Measurements from ENCODE around the gene HIVEP1.

HIVEP1 gene

DNA sequence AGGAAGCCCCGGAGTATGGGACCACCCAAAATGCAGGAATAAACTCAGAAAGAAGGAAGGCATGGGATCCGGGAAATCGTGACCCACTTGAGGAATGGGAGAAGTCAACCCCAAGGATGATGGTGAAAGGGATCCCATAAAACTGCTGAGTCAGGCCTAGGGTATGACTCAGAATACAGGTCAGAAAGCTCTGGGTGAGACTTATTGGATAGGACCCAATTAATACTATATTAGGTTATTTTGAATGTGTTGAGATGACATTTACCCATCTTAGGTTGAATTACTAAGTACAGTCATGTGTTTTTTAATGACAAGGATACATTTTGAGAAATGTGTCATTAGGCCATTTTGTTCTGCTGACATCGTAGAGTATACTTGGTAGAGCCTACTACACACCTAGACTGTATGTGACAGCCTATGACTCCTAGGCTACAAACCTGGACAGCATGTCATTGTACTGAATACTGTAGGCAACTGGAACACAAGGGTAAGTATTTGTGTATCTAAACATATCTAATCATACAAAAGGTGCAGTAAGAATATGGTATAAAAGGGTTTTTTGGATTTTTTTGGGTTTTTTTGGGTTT lies 17.1 kb upstream of the HIVEP1 start:
- TF ChIP-seq ZFX (IDR thresholded peaks at IDR 0.05; ENCODE audit: borderline replicate concordance) = no peak
- TF ChIP-seq, protein P1, sequence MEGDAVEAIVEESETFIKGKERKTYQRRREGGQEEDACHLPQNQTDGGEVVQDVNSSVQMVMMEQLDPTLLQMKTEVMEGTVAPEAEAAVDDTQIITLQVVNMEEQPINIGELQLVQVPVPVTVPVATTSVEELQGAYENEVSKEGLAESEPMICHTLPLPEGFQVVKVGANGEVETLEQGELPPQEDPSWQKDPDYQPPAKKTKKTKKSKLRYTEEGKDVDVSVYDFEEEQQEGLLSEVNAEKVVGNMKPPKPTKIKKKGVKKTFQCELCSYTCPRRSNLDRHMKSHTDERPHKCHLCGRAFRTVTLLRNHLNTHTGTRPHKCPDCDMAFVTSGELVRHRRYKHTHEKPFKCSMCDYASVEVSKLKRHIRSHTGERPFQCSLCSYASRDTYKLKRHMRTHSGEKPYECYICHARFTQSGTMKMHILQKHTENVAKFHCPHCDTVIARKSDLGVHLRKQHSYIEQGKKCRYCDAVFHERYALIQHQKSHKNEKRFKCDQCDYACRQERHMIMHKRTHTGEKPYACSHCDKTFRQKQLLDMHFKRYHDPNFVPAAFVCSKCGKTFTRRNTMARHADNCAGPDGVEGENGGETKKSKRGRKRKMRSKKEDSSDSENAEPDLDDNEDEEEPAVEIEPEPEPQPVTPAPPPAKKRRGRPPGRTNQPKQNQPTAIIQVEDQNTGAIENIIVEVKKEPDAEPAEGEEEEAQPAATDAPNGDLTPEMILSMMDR (IDR thresholded peaks at IDR 0.05) = no peak
- no peak overlapping the region for H3K27ac ChIP-seq

DNA sequence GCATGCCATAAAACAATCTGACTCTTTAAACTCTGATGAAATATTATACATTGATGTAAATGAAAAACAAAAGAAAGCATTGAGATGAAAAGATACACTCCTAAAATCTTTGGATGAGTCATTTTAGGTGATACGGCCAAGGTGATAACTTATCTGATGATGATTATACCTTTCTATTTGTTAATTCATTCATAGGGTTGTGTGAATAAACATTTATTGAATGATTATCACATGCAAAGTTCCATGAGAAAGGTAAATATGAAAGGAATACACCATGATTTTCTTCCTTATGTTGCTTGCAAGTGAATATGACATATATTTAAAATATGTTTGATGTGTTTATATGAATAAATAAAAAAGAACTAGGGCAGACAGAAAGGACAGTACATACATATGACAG lies 15.4 kb upstream of the HIVEP1 start:
- TF ChIP-seq, protein P1 (IDR thresholded peaks at IDR 0.05) = no peak
- no peak for TF ChIP-seq ZFX (IDR thresholded peaks at IDR 0.05; ENCODE audit: borderline replicate concordance)
- H3K27ac ChIP-seq = no peak overlapping the region

DNA sequence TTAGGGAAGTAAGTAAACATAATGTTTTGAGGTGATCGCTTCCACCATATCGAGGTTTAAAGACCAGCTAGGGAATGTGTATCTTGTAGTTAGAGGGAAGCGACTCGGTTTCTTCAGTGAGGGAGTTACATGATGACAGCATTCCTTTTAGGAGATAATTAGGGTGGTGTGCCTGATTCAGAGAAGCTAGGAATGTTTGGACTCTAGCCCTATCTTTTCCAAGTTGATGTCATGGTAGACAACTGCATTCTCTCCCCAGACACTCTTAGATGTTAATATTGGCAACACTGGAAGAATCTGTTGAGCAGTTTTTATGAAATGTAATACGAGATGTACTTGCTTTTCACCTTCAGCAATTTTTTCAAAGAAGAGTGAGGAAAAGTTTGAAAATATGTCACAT lies 12.9 kb upstream of the HIVEP1 start:
- TF ChIP-seq, protein P1 (IDR thresholded peaks at IDR 0.05) = no peak
- TF ChIP-seq ZFX (IDR thresholded peaks at IDR 0.05; ENCODE audit: borderline replicate concordance) = no peak
- no peak overlapping the region for H3K27ac ChIP-seq

DNA sequence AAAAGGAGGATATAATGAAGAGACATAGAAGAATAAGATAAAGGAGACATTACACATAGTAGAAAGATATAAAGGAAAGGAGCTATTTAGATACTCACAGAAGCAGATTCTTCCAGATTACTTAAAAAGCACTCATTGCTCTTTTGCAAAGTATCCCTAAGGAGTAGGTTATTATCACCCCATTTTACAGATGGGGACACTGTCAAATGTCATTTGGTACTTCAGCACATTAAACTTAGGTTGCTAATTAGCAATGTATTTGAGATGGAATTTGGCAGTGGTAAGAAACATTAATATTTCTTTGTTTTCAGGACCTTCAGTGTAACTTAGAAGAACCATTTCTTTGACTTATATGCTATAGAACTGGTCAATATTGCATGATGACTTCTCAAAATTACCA lies 11.9 kb upstream of the HIVEP1 start:
- no peak overlapping the region for H3K27ac ChIP-seq
- TF ChIP-seq ZFX (IDR thresholded peaks at IDR 0.05; ENCODE audit: borderline replicate concordance) = no peak
- TF ChIP-seq, protein P1 (IDR thresholded peaks at IDR 0.05) = no peak

DNA sequence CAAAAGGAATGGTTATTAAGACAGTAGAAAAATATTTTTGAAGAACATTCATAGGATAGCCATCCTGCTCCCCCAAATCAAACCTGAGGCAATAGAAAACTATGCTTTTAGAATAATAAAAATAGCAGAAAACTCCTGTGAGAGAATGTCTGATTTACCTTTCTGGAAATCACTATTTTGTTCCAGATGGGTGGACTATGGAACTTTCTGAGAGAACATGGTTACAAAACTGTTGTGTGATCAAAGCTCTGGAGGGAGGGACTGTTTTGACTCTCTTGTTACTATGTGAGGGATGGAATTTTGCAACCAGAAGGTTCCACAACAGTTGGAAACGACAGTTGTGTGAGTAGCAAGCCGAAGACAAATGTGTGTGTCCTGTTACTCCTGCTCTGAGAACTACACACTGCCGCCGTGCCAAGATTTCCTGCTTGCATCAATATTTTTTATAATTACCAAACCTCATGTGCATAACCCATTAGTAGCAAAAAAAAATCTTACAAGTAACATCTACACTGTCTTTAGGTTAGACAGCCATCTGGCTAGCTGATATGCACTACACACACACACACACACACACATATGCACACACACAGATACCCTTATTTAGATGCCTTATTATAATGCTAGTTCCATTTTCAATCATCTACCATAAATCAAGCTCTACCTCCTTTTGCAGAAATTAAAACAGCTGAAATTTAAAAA lies 11.0 kb upstream of the HIVEP1 start:
- no peak for TF ChIP-seq ZFX (IDR thresholded peaks at IDR 0.05; ENCODE audit: borderline replicate concordance)
- TF ChIP-seq, protein P1 (IDR thresholded peaks at IDR 0.05) = no peak

DNA sequence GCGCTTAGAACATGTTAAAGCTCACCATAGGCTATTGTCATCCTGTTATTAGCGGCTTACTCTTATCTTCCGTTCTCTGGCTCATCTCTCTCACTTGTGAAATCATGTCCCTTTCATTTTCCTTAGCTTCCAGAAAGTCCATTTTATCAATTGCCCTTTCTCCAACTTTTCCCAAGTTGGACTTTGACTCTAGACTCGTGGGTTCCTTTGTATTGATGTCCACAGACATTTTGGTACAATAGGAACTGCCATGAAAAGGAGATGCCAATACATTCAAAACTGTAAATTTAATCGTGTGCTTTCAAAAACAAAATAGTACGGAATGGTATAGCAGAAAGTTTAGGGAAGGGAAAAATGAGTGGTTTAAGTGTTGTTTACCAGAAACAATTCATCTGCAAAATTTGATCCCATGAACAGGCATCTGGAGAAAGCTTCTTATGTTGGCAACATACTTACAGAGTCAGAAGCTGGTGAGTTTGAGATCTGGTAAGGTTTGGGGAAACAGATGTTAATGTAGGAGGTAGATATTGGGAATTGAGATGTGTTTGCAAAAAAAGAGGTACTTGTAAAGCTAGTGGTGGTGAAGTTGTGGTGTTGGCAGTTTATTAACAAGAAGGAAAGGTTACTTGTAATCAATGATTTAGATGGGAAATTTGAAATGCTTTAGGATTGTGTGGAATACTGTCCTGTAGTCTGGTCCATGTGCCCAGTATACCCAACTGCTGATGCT lies 10.2 kb upstream of the HIVEP1 start:
- no peak overlapping the region for H3K27ac ChIP-seq
- no peak for TF ChIP-seq ZFX (IDR thresholded peaks at IDR 0.05; ENCODE audit: borderline replicate concordance)
- TF ChIP-seq, protein P1 (IDR thresholded peaks at IDR 0.05) = no peak

More for the DNA sequence above, 11.0 kb upstream of the HIVEP1 start:
- H3K27ac ChIP-seq = no peak overlapping the region

DNA sequence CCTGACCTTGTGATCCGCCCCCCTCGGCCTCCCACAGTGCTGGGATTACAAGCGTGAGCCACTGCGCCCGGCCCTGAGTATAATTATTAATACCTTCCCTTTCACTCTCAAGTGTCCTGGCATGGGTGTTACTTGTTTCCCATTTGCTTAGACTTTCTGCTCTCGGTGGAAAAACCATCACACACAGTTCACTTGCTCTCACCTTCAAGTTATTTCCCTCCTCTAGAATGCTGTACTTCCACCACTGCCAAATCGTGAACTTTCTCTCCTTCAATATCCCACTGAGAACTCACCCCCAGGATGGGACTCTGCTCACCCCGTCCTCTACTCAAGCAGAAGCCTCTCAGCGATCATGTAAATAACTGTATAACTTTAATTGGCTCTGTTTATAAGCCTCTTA lies 4.6 kb upstream of the HIVEP1 start:
- H3K27ac ChIP-seq = peak overlapping the region; percentile 98
- TF ChIP-seq, protein P1 (IDR thresholded peaks at IDR 0.05) = no peak
- no peak for TF ChIP-seq ZFX (IDR thresholded peaks at IDR 0.05; ENCODE audit: borderline replicate concordance)
